Activated CD4-positive, alpha-beta memory T cell treated with anti-CD3 and anti-CD28 coated beads for 36 hours (primary cell): ENCODE data around the gene PRR14L. TPM values are rescaled to one million over a fixed set of nuclear protein-coding genes. Genes with fewer than 3 reads are reported as not detected.

ENCODE experiments used
- CTCF ChIA-PET: fragments of 350-600 bp; sonication (Branson Sonifier 250); formaldehyde crosslinking; loops from one replicate; lab custom pipeline; 2021; ENCODE audit warnings: antibody characterized with exemption, inconsistent platforms; lab: Charles Lee
- POLR2A ChIA-PET: fragments of 350-600 bp; sonication (Branson Sonifier 250); formaldehyde crosslinking; loops from one replicate; lab custom pipeline; 2021; ENCODE audit warnings: antibody characterized with exemption; lab: Charles Lee
- DNase-seq: peaks from one replicate; pipeline ENCODE4 v3.0.0-alpha.2; 2020
- H3K27ac Mint-ChIP-seq: one replicate; pipeline ENCODE4 v1.8.0; 2021; ENCODE audit warnings: mixed read lengths
- H3K27me3 Mint-ChIP-seq: one replicate; pipeline ENCODE4 v1.8.0; 2021; ENCODE audit warnings: mixed read lengths
- H3K36me3 Mint-ChIP-seq: one replicate; pipeline ENCODE4 v1.8.0; 2021; ENCODE audit warnings: mixed read lengths
- H3K4me1 Mint-ChIP-seq: one replicate; pipeline ENCODE4 v1.8.0; 2021; ENCODE audit warnings: low read depth, mixed read lengths
- H3K4me3 Mint-ChIP-seq: one replicate; pipeline ENCODE4 v1.8.0; 2021; ENCODE audit warnings: mild to moderate bottlenecking, mixed read lengths
- H3K9me3 Mint-ChIP-seq: one replicate; pipeline ENCODE4 v1.8.0; 2021; ENCODE audit warnings: mixed read lengths
- intact Hi-C: fragments of 100-400 bp; cut with micrococcal nuclease; formaldehyde crosslinking; loops from one replicate; pipeline ENCODE4 v1.15.1; 2023
- total RNA-seq, 2 experiments: library from RNA; stranded (reverse); gene quantifications; one replicate each; pipeline ENCODE4 v1.2.3, GENCODE V29; 2021

The PRR14L gene
- total RNA-seq, 2 experiments from 2014 or later = 41.3 to 45.2 TPM

DNA sequence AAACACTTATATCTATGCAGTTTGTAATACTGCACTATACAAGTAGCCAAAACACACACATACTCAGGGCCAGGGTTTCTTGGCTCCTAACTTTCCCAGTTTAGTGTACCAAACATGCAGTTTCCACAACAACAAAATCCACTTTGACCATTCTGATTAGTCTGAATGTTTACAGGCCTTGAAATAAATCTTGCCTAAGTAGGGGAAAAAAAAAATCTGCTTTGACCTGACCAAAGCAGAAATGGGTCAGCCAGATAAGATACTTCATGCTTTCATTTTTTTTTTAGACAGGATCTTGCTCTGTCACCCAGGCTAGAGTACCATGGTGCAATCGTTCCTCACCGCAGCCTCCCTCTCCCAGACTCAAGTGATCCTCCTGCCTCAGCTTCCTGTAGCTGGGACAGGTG is 10.1 kb downstream of the PRR14L start:
- no peaks in the 10 kb centered on the region for H3K9me3 Mint-ChIP-seq
- H3K4me3 Mint-ChIP-seq = no peak overlapping the region
- DNase-seq = no peak
- no peaks in the 10 kb centered on the region for H3K27me3 Mint-ChIP-seq
- H3K4me1 Mint-ChIP-seq = peaks cover 42% of the 10 kb centered on the region
- H3K27ac Mint-ChIP-seq = no peak overlapping the region
- ChIA-PET POLR2A (interaction anchor here (0.6 kb wide), 1 partner anchor 20 kb away, joined by 6 read pairs; no protein-coding TSS in a partner anchor), CTCF (interaction anchor here (1.0 kb wide), 1 partner anchor 230 kb away, joined by 3 read pairs; no protein-coding TSS in a partner anchor)
- intact Hi-C loops = no loop called here
- H3K36me3 Mint-ChIP-seq = peaks cover 14% of the 10 kb centered on the region

- H3K9me3 Mint-ChIP-seq = no peaks in the 10 kb centered on the region
- CTCF ChIA-PET = interaction anchor here (0.8 to 0.9 kb wide), 3 partner anchors 70 to 232 kb away, joined by 3 read pairs; no protein-coding TSS in a partner anchor
Measured at GRCh38 chr22:31738566-31738965, 11.4 kb downstream of the PRR14L start.

DNA sequence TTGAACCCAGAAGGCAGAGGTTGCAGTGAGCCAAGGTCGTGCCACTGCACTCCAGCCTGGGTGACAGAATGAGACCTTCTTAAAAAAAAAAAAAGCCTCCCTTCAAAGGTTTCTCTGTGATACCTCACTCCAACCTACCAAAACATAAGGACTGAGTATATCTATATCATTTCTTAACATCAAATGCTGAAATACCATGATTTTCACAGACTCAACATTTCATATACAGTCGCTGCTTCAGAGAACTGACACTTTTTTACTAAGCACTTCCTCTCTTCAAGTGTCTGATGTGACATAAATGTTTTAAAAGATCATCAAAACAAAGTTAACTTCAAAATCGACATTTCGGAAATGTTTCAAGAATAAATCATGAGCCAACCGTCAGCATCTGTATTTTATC is 12.0 kb downstream of the PRR14L start:
- intact Hi-C loops = no loop called here
- H3K27ac Mint-ChIP-seq = peak overlapping the region; percentile 20
- peaks cover 20% of the 10 kb centered on the region for H3K36me3 Mint-ChIP-seq
- H3K9me3 Mint-ChIP-seq = no peaks in the 10 kb centered on the region
- ChIA-PET POLR2A (no interaction called here), CTCF (interaction anchor here (0.9 kb wide), 2 partner anchors 72 to 232 kb away, joined by 3 read pairs; no protein-coding TSS in a partner anchor)
- peaks cover 53% of the 10 kb centered on the region for H3K4me1 Mint-ChIP-seq
- no peak overlapping the region for H3K4me3 Mint-ChIP-seq
- no peaks in the 10 kb centered on the region for H3K27me3 Mint-ChIP-seq
- DNase-seq = no peak

More at GRCh38 chr22:31738566-31738965, 11.4 kb downstream of the PRR14L start:
- POLR2A ChIA-PET = no interaction called here
- Mint-ChIP-seq H3K36me3 (peaks cover 18% of the 10 kb centered on the region), H3K4me3 (no peak overlapping the region), H3K27me3 (no peaks in the 10 kb centered on the region), H3K4me1 (peaks cover 50% of the 10 kb centered on the region), H3K27ac (peak overlapping the region; percentile 26)
- no peak for DNase-seq
- intact Hi-C loops = no loop called here

DNA sequence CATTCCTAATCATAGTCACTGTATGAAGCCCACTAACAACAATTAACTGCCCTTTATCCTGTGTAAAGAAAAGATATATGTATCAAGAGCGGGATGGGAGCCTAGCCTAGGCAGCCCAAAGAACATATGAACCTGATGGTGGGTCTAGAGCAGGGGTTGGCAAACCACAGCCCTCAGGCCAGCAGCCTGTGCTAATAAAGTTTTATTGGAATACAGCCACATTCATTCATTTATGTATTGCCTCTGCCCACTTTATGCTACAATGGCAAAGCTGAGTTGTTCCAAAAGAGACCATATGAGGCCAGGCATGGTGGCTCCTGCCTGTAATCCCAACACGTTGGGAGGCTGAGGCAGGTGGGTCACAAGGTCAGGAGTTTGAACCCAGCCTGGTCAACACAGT is 13.5 kb downstream of the PRR14L start:
- peaks cover 46% of the 10 kb centered on the region for H3K4me1 Mint-ChIP-seq
- POLR2A ChIA-PET = interaction anchor here (0.6 kb wide), 1 partner anchor 206 kb away, joined by 5 read pairs; no protein-coding TSS in a partner anchor
- no peak overlapping the region for H3K27ac Mint-ChIP-seq
- no peak overlapping the region for H3K4me3 Mint-ChIP-seq
- intact Hi-C loops = no loop called here
- CTCF ChIA-PET = no interaction called here
- no peaks in the 10 kb centered on the region for H3K9me3 Mint-ChIP-seq
- DNase-seq = no peak
- peaks cover 16% of the 10 kb centered on the region for H3K36me3 Mint-ChIP-seq
- H3K27me3 Mint-ChIP-seq = no peaks in the 10 kb centered on the region

DNA sequence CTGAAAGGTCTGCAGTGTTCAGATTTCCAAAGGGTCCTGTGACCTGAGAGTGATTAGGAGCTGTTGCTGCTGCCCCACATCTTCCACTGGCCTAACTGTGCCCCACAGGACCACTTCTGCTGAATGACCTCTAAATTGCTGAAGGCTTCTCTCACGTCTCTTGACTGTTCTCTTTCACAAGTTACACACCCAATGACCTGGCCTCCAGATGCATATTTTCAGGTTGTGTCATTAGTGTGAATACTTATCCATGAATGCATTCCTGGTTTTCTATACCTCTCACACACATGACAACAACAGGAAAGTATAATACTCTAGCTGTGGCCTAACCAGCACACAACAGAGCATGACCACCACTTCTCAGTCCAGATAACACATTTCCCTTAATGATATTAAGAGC is 15.4 kb downstream of the PRR14L start:
- intact Hi-C loops = no loop called here
- DNase-seq = no peak
- Mint-ChIP-seq H3K36me3 (peaks cover 12% of the 10 kb centered on the region), H3K27ac (no peak overlapping the region), H3K27me3 (no peaks in the 10 kb centered on the region), H3K9me3 (no peaks in the 10 kb centered on the region), H3K4me3 (no peak overlapping the region), H3K4me1 (peaks cover 38% of the 10 kb centered on the region)
- CTCF ChIA-PET = no interaction called here
- POLR2A ChIA-PET = interaction anchor here (0.5 kb wide), 1 partner anchor 31 kb away, joined by 3 read pairs; no protein-coding TSS in a partner anchor

GRCh38 chr22:31733580-31734079 is 16.3 kb downstream of the PRR14L start:
- no peaks in the 10 kb centered on the region for H3K9me3 Mint-ChIP-seq
- peaks cover 32% of the 10 kb centered on the region for H3K4me1 Mint-ChIP-seq

DNA sequence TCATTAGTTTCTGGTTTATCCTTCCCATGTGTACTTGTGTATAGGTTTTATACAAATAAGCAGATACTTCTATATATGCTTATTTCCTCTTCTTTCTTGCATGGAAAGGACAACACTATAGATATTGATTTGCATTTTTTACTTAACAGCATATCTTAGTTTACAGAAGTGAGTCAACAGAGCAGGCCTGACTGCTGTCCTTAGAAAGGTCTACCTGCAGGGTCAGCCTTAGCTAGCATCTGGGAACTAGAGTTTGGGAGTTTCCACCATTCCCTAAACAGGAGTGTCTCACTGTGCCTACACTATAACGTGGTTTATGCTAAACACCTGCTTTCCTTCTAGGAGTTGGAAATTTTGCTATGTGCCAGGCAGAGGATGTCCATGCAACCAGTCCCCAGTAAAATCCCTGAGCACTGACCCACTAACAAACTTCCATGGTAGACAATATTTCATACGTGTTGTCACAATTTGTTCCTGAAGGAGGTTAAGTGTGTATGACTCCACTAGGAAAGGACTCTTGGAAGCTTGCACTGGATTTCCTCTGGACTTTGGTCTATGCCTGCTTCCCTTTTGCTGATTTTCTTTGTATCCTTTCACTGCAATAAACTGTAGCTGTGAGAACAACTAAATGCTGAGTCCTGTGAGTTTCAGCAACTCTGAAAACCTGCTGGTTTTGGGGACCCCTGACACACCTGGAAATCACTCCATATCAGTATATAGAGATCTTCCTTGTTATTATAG is 17.7 kb downstream of the PRR14L start:
- Mint-ChIP-seq H3K27ac (no peak overlapping the region), H3K9me3 (no peaks in the 10 kb centered on the region), H3K27me3 (no peaks in the 10 kb centered on the region), H3K4me1 (peaks cover 20% of the 10 kb centered on the region), H3K4me3 (no peak overlapping the region), H3K36me3 (peaks cover 10% of the 10 kb centered on the region)
- ChIA-PET CTCF (interaction anchor here (0.7 to 0.9 kb wide), 2 partner anchors 25 to 66 kb away, joined by 3 read pairs; no protein-coding TSS in a partner anchor), POLR2A (no interaction called here)
- intact Hi-C loops = no loop called here
- no peak for DNase-seq

More at GRCh38 chr22:31733580-31734079, 16.3 kb downstream of the PRR14L start:
- intact Hi-C loops = no loop called here
- POLR2A ChIA-PET = no interaction called here
- Mint-ChIP-seq H3K27me3 (no peaks in the 10 kb centered on the region), H3K4me3 (no peak overlapping the region), H3K27ac (peak overlapping the region; percentile 58), H3K36me3 (peaks cover 12% of the 10 kb centered on the region)
- DNase-seq = no peak
- CTCF ChIA-PET = no interaction called here

DNA sequence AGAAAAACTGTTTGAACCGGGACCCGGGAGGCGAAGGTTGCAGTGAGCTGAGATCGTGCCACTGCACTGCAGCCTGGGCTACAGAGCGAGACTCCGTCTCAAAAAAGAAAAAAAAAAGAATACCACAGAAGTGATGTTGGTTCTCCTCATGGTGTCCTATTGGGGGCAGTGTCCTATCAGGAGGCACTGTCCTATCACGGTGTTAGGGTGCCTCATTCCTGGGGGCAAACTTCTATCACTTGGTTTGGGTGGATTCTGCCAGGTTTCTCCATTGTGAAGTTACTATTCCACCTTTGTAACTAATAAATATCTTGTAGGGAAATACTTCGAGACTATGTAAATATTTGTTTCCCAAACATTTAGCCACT is 19.6 kb downstream of the PRR14L start:
- DNase-seq = no peak
- CTCF ChIA-PET = interaction anchor here (0.9 to 1.0 kb wide), 2 partner anchors 65 to 240 kb away, joined by 3 to 4 read pairs; no protein-coding TSS in a partner anchor
- H3K27ac Mint-ChIP-seq = no peak overlapping the region
- no peaks in the 10 kb centered on the region for H3K27me3 Mint-ChIP-seq
- H3K9me3 Mint-ChIP-seq = no peaks in the 10 kb centered on the region
- H3K4me3 Mint-ChIP-seq = no peak overlapping the region
- peaks cover 7% of the 10 kb centered on the region for H3K36me3 Mint-ChIP-seq
- peaks cover 20% of the 10 kb centered on the region for H3K4me1 Mint-ChIP-seq
- POLR2A ChIA-PET = no interaction called here
- intact Hi-C loops = no loop called here

- intact Hi-C loops = no loop called here
- H3K9me3 Mint-ChIP-seq = no peaks in the 10 kb centered on the region
- ChIA-PET POLR2A (no interaction called here), CTCF (no interaction called here)
- peaks cover 10% of the 10 kb centered on the region for H3K4me1 Mint-ChIP-seq
- no peak for DNase-seq
- peaks cover 10% of the 10 kb centered on the region for H3K36me3 Mint-ChIP-seq
- H3K27ac Mint-ChIP-seq = no peak overlapping the region
- no peaks in the 10 kb centered on the region for H3K27me3 Mint-ChIP-seq
- H3K4me3 Mint-ChIP-seq = no peak overlapping the region
Measured at GRCh38 chr22:31728857-31729256, 21.1 kb downstream of the PRR14L start.

DNA sequence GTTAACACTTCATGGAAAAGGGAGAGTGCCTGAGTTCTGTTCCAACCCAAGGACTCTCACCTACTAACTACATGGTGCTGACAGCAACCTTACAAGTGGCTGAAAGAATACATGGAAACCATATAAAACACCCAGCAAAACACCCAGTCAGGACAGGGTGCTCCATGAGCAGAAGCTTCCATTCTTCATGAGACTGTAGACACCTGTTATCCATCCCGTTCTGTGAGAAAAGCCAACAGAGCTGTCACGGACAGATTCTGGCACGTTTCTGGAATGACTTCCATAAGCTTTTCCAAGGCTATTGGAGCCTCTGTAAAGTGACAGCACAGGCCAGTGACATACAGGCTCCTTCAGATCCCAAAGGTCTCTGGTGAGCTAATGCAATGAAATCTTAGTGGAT is 23.2 kb downstream of the PRR14L start:
- no peak for DNase-seq
- Mint-ChIP-seq H3K36me3 (peaks cover 14% of the 10 kb centered on the region), H3K27me3 (no peaks in the 10 kb centered on the region), H3K4me1 (peaks cover under 1% of the 10 kb centered on the region), H3K9me3 (no peaks in the 10 kb centered on the region), H3K4me3 (no peak overlapping the region), H3K27ac (no peak overlapping the region)
- CTCF ChIA-PET = interaction anchor here (1.5 kb wide), 1 partner anchor 61 kb away, joined by 5 read pairs; no protein-coding TSS in a partner anchor
- intact Hi-C loops = no loop called here
- POLR2A ChIA-PET = no interaction called here

GRCh38 chr22:31723723-31724122 is 26.2 kb downstream of the PRR14L start:
- intact Hi-C loops = no loop called here
- CTCF ChIA-PET = no interaction called here
- POLR2A ChIA-PET = interaction anchor here (1.0 kb wide), 1 partner anchor 48 kb away, joined by 3 read pairs; no protein-coding TSS in a partner anchor

GRCh38 chr22:31719850-31720471 is 30.0 kb downstream of the PRR14L start:
- Mint-ChIP-seq H3K27ac (no peak overlapping the region), H3K4me3 (no peak overlapping the region), H3K4me1 (no peaks in the 10 kb centered on the region), H3K36me3 (peaks cover 39% of the 10 kb centered on the region), H3K9me3 (no peaks in the 10 kb centered on the region), H3K27me3 (no peaks in the 10 kb centered on the region)
- intact Hi-C loops = no loop called here
- DNase-seq = no peak
- ChIA-PET POLR2A (no interaction called here), CTCF (interaction anchor here (0.6 kb wide), 1 partner anchor 250 kb away, joined by 3 read pairs; no protein-coding TSS in a partner anchor)

More at GRCh38 chr22:31723723-31724122, 26.2 kb downstream of the PRR14L start:
- Mint-ChIP-seq H3K4me1 (no peaks in the 10 kb centered on the region), H3K9me3 (no peaks in the 10 kb centered on the region), H3K36me3 (peaks cover 19% of the 10 kb centered on the region), H3K27me3 (no peaks in the 10 kb centered on the region), H3K4me3 (no peak overlapping the region), H3K27ac (no peak overlapping the region)
- no peak for DNase-seq
